Measurements from ENCODE around the gene LUC7L2. TPM values are rescaled to one million over a fixed set of nuclear protein-coding genes. Genes with fewer than 3 reads are reported as not detected.
"Not testable (repeated sequence)": the region's sequence is repeated elsewhere in the genome, so short reads cannot be mapped to it uniquely, and the experiment has no call there.

Gene LUC7L2
- total RNA-seq, 1 donor from 2014 or later, result 66.7 TPM

GRCh38 chr7:139355320-139355719 lies 4.4 kb upstream of the LUC7L2 start:
- no peak for DNase-seq

- not testable (repeated sequence) for DNase-seq
These were observed 1.8 kb upstream of the LUC7L2 start for GRCh38 chr7:139357729-139358506.

DNA sequence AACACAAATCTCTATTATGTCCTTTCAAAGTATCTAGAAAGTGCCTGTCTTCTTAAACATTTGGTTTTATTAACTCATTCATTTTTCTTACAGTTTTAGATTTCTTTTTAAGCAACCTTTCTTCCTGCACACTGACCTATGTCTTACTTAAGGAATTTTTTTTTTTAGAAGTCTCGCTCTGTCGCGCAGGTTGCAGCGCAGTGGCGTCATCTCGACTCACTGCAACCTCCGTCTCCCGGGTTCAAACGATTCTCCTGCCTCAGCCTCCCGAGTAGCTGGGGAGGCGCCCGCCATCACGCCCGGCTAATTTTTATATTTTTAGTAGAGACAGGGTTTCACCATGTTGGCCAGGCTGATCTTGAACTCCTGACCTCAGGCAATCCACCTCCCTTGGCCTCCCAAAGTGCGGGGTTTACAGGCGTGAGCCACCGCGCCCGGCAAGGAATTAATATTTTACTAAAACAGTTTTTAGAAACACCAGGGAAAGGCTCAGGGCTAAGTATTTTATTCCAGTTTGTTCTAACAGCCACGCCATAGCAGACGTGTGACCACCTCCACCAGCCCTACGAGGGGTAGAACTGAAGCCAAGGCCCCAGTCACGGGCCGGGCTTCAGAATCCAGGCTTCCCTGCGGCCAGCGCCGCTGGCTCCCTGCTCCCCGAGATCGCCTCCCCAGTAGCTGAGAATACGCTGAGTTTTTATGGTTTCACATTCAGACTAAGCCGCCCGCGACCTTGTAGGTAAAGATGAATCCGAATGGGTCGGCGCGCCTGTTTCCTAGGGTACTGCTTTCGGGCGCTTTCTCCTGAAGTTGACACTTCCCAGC lies 941 bp upstream of the LUC7L2 start:
- DNase-seq, result peak; percentile 19

- DNase-seq, result peak; percentile 98
These were observed 685 bp downstream of the LUC7L2 start for GRCh38 chr7:139360210-139360947.

DNA sequence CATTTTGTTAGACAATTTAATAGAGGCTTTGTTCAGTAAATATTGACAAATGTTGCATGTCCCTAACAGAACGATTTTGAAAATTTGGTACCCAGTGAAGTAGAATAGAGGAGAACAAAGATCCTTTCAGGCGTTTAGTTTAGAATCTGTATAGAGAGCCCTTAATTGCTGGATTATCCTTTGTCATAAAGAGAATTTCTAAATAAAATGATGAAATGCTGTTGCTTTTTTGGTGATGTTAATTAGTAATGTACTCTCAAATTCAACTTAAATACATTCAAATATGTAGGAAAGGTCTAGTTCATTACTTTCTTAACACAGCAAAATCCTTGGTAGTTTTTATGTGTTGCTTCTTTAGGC lies 1.2 kb downstream of the LUC7L2 start:
- no peak for DNase-seq

- no peak for DNase-seq
These were observed 1.8 kb downstream of the LUC7L2 start for GRCh38 chr7:139361523-139361922.

DNA sequence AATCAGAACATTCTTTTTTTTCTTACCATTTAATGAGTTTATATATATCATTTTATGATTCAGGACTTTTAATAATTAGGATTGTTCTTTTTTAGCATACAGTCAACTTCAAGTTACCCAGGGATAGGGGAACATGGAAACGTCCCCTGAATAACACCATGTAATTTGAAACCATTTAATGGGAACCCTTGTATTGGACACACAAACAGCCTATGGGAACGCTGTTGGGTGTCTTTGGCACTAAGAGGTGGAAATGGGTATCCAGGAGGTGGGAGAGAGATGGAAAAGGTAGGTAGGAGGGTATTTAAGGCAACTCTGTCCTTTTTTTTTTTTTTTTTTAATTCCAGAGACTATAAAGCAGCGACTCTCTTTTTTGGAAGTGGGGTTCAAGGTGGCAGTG lies 2.6 kb downstream of the LUC7L2 start:
- no peak for DNase-seq

DNA sequence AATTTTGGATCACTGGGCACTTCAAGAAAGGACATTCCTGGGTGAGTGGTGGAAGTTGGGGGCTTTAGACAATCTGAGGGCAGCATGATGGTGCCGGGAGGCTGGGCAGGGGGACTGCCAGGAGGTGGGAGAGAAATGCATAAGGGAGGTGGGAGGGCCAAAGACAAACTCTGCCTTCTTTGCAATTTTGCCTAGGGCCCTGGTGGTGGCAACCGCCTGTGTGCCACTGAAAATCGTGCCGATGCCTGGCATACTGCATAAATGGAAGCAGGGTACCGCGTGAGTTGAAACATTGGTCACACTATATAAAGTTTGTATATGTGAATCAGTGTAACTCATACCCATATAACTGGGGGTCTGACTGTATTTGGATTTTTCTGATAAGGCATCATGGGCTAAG lies 3.3 kb downstream of the LUC7L2 start:
- no peak for DNase-seq

GRCh38 chr7:139365336-139365735 lies 5.6 kb downstream of the LUC7L2 start:
- DNase-seq, result no peak

GRCh38 chr7:139366400-139366799 lies 6.7 kb downstream of the LUC7L2 start:
- DNase-seq, result no peak

GRCh38 chr7:139367438-139368155 lies 7.9 kb downstream of the LUC7L2 start:
- no peak for DNase-seq

DNA sequence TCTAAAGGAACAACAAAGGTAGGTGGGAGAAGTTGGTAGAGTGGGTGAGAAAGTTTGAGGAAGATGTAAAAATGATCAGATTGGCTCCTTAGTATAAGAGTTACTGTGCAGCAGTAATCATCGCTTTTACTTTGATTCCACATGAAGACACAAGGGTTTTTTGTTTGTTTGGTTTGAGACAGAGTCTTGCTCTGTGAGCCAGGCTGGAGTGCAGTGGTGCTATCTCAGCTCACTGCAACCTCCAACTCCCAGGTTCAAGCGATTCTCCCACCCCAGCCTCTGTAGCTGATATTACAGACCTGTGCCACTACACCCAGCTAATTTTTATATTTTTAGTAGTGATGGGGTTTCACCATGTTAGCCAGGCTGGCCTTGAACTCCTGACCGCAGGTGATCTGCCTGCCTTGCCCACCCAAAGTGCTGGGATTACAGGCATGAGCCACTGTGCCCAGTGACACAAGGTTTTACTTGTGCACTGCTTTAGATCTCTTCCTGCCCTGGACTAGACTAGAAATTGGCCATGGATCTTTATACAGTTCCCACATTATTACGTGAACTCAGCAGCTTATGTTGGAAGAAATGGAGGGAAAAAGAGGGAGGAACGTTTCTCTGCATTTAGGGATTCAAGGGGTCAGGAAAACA lies 10.7 kb downstream of the LUC7L2 start:
- no peak for DNase-seq

- DNase-seq, result no peak
These were observed 11.2 kb downstream of the LUC7L2 start for GRCh38 chr7:139370943-139371313.

GRCh38 chr7:139374246-139374645 lies 14.6 kb downstream of the LUC7L2 start:
- no peak for DNase-seq

DNA sequence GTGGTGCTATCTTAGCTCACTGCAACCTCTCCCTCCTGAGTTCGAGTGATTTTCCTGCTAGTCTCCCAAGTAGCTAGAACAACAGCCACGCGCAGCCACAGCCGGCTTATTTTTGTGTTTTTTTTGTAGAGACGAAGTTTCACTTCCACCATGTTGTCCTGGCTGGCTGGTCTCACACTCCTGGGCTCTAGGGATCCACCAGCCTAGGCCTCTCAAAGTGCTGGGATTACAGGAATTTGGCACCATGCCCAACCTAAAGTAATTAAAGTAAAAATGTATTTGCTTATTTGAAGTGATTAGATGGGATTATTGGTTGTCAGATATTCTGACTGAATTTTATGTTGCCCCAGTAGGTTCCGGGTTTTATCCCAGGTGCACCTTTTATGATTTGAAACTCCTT lies 22.7 kb downstream of the LUC7L2 start:
- no peak for DNase-seq

- no peak for DNase-seq
These were observed 24.9 kb downstream of the LUC7L2 start for GRCh38 chr7:139384611-139385010.

DNA sequence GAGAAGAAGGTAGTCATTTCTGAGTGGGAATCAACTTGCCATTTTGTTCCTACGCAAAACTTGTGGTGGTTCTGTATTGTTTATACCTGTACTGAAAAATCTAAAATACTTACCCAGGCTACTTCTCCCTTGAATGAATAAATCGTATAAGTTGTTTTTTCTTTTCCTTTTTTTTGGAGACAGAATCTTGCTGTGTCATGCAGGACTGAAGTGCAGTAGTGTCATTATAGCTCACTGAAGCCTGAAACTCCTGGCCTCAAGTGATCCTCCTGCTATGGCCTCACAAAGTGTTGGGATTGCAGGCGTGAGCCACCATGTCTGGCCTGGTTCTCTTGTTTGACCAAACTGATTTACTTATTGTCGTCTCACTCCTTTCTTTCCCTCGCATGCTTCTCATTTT lies 27.9 kb downstream of the LUC7L2 start:
- no peak for DNase-seq

- DNase-seq, result no peak
These were observed 29.4 kb downstream of the LUC7L2 start for GRCh38 chr7:139389091-139389490.

- no peak for DNase-seq
These were observed 30.1 kb downstream of the LUC7L2 start for GRCh38 chr7:139389774-139390173.

- DNase-seq, result no peak
These were observed 34.0 kb downstream of the LUC7L2 start for GRCh38 chr7:139393621-139394211.

DNA sequence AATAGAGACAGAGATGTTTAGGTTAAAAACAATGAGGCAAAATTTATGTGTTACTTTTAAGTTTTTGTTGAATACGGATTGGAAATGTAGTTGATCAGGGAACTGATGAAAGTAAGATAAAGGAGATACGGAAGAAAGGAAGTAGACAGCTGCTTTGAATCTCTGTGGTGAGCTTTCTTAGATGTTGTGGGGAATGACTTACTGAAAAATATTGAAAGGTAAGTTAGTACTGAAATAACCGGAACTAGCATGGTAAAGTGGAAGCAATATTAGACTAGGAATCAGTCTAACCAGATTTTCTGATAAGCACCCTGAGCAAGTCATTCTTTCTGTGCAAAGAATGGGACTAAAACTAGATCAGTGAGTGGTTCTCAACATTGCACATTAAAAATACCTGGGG lies 34.8 kb downstream of the LUC7L2 start:
- DNase-seq, result no peak
